ENCODE measurements around the gene PDXK.

DNA sequence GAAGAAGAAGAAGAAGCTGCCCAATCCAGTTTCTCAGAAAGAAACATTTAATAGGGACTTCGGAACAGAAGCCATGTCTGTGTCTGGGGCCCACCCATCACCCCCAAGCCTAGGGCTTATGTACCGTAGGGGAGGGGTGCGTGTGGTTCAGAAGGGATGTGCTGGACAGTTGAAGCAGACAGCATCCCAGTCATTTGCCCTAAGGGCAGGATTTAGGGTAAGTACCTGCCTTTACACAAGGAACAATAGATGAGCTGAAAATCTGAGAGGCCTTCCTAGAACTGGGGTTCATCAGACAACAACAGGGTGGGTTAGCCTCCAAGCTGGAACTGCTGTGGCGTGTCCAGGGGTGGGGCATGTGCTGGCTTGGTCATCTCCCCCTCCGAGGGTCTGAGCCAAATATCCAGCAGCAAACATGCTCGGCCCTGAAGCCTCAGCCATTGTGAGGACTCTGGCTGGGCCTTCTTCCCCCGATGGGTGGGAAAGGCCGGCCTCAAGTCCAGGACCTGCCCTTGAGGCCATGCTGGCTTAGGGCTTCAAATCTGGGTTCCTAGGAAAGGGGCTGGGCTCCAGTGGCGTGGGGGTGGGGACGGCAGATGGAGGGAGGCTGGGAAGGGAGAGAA is 45.1 kb downstream of the PDXK start:
- TF ChIP-seq, protein P1, sequence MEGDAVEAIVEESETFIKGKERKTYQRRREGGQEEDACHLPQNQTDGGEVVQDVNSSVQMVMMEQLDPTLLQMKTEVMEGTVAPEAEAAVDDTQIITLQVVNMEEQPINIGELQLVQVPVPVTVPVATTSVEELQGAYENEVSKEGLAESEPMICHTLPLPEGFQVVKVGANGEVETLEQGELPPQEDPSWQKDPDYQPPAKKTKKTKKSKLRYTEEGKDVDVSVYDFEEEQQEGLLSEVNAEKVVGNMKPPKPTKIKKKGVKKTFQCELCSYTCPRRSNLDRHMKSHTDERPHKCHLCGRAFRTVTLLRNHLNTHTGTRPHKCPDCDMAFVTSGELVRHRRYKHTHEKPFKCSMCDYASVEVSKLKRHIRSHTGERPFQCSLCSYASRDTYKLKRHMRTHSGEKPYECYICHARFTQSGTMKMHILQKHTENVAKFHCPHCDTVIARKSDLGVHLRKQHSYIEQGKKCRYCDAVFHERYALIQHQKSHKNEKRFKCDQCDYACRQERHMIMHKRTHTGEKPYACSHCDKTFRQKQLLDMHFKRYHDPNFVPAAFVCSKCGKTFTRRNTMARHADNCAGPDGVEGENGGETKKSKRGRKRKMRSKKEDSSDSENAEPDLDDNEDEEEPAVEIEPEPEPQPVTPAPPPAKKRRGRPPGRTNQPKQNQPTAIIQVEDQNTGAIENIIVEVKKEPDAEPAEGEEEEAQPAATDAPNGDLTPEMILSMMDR (IDR thresholded peaks at IDR 0.05): no peak
- no peak for TF ChIP-seq EZH2phosphoT487 (IDR thresholded peaks at IDR 0.05)
